Right atrium auricular region (tissue), 2 donors: ENCODE data around the gene ARID4B. TPM values are rescaled to one million over a fixed set of nuclear protein-coding genes. Genes with fewer than 3 reads are reported as not detected.
"Not testable (repeated sequence)": the region's sequence is repeated elsewhere in the genome, so short reads cannot be mapped to it uniquely, and the experiment has no call there.

Source experiments
- DNase-seq: peaks from one replicate; pipeline ENCODE4 v3.0.0-alpha.2; 2019; ENCODE audit warnings: low spot score
- H3K27ac ChIP-seq, 2 donors: fragments of 200-600 bp; sonication (generic); 1 replicate in 1 of 2; 2 replicates in 1 of 2; pipeline ENCODE4 v1.5.1; 2016 to 2019
- H3K27me3 ChIP-seq, 2 donors: fragments of 200-600 bp; sonication (generic); one replicate each; pipeline versions ENCODE4 v1.5.1 to v1.6.0; 2017 to 2019
- H3K36me3 ChIP-seq: fragments of 200-600 bp; sonication (generic); one replicate; pipeline ENCODE4 v1.5.1; 2016
- H3K4me1 ChIP-seq, 2 donors: fragments of 200-600 bp; sonication (generic); one replicate each; pipeline versions ENCODE4 v1.5.1 to v1.6.0; 2017 to 2019
- H3K4me3 ChIP-seq, 2 donors: fragments of 200-600 bp; sonication (generic); 1 replicate in 1 of 2; 2 replicates in 1 of 2; pipeline ENCODE4 v1.5.1; 2017 to 2019; ENCODE audit warnings: mild to moderate bottlenecking in 1 of 2, moderate library complexity in 1 of 2
- H3K9me3 ChIP-seq, 2 donors: fragments of 200-600 bp; sonication (generic); one replicate each; pipeline ENCODE4 v1.5.1; 2019
- CTCF ChIP-seq, 2 donors: fragments of 200-600 bp; sonication (generic); IDR thresholded peaks; one replicate each; pipeline ENCODE4 v1.5.1; 2019; ENCODE audit warnings: antibody characterized with exemption in 2 of 2
- total RNA-seq, 2 donors: library from RNA; depleted of rRNA; stranded (reverse); fragments of >200 nt; gene quantifications; one replicate each; pipeline ENCODE4 v1.1.0, GENCODE V29; 2016

Gene ARID4B
- total RNA-seq, 2 donors from 2014 or later = 15.9 to 16.1 TPM

GRCh38 chr1:235265900-235266299 is 62.1 kb downstream of the ARID4B start:
- no peak overlapping the region for H3K27ac ChIP-seq
- H3K9me3 ChIP-seq = no peaks in the 10 kb centered on the region
- no peaks in the 10 kb centered on the region for H3K36me3 ChIP-seq
- H3K4me3 ChIP-seq = no peak overlapping the region
- no peak for DNase-seq
- H3K4me1 ChIP-seq = peaks cover 0 to 20% of the 10 kb centered on the region in 2 donors
- TF ChIP-seq CTCF (IDR thresholded peaks at IDR 0.05) = no peak
- no peaks in the 10 kb centered on the region for H3K27me3 ChIP-seq

DNA sequence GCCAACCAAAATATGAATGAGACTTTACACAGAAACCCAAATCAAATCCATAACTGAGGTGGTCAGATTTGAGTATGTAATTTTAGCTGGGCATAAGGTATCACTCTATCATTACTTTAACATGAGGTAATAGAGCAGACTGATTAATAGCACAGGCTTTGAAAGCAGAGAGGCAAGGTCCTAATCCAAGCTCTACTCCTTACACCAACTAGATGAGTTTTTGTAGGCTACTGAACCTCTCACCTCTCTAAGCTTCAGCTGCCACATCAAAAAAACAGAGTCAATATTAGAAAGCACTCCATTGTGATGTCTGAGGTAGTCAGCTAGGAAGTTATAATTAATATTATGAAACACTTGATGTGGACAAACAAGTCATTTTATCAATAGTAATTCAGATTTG is 63.7 kb downstream of the ARID4B start:
- Histone ChIP-seq H3K27me3 (no peaks in the 10 kb centered on the region), H3K27ac (no peak overlapping the region), H3K9me3 (no peaks in the 10 kb centered on the region), H3K36me3 (no peaks in the 10 kb centered on the region), H3K4me3 (no peak overlapping the region), H3K4me1 (peaks cover 0 to 26% of the 10 kb centered on the region in 2 donors)
- DNase-seq = no peak
- TF ChIP-seq CTCF (IDR thresholded peaks at IDR 0.05) = no peak

DNA sequence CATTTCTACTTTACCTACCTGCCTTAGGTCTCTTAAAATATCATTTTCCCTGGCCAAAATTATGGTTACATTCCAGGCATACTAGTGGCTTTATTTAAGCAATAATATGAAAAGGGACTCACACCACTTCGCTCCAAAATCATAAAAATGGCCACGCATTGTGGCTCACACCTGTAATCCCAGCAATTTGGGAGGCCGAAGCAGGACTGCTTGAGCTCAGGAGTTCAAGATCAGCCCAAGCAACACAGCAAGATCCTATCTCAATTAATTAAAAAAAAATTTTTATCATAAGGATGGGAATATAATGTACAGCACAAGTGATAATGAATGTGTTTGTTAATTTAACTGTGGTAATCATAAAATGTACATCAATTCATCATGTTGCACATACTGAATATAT is 65.4 kb downstream of the ARID4B start:
- Histone ChIP-seq H3K27ac (no peak overlapping the region), H3K4me3 (no peak overlapping the region), H3K4me1 (peaks cover 0 to 30% of the 10 kb centered on the region in 2 donors), H3K27me3 (no peaks in the 10 kb centered on the region), H3K9me3 (no peaks in the 10 kb centered on the region), H3K36me3 (no peaks in the 10 kb centered on the region)
- TF ChIP-seq CTCF (IDR thresholded peaks at IDR 0.05) = no peak
- no peak for DNase-seq

DNA sequence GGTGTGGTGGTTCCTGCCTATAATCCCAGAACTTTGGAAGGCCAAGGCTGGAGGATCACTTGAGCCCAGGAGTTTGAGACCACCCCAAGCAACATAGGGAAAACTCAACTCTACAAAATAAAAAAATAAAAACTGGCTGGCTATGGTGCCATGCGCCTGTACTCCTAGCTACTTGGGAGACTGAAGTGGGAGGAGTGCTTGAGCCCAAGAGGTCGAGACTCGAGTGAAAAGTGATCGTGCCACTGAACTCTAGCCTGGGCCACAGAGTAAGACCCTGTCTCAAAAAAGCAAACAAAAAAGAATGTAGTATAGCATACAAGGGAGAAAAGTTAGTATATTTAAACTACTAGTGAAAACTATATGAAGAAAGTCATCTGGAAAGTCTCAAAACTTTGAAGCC is 66.7 kb downstream of the ARID4B start:
- Histone ChIP-seq H3K9me3 (no peaks in the 10 kb centered on the region), H3K27me3 (no peaks in the 10 kb centered on the region), H3K4me3 (no peak overlapping the region), H3K4me1 (peaks cover 0 to 25% of the 10 kb centered on the region in 2 donors), H3K27ac (no peak overlapping the region), H3K36me3 (no peaks in the 10 kb centered on the region)
- no peak for DNase-seq
- no peak for TF ChIP-seq CTCF (IDR thresholded peaks at IDR 0.05)

- no peaks in the 10 kb centered on the region for H3K27me3 ChIP-seq
- H3K9me3 ChIP-seq = no peaks in the 10 kb centered on the region
- no peak overlapping the region for H3K27ac ChIP-seq
- TF ChIP-seq CTCF (IDR thresholded peaks at IDR 0.05) = no peak
- DNase-seq = no peak
- peaks cover 0 to 15% of the 10 kb centered on the region in 2 donors for H3K4me1 ChIP-seq
- H3K36me3 ChIP-seq = no peaks in the 10 kb centered on the region
- H3K4me3 ChIP-seq = no peak overlapping the region
These were observed 68.7 kb downstream of the ARID4B start for GRCh38 chr1:235259133-235259778.

- H3K4me3 ChIP-seq, H3K9me3 ChIP-seq, DNase-seq, H3K36me3 ChIP-seq, H3K27me3 ChIP-seq, H3K27ac ChIP-seq: not testable (repeated sequence)
- peaks cover 0 to 21% of the 10 kb centered on the region in 2 donors for H3K4me1 ChIP-seq
These were observed 69.9 kb downstream of the ARID4B start for GRCh38 chr1:235258068-235258467.
